Measurements from ENCODE around the gene SELENBP1. TPM values are rescaled to one million over a fixed set of nuclear protein-coding genes. Genes with fewer than 3 reads are reported as not detected.

The SELENBP1 gene
- polyA plus RNA-seq (ENCODE audit: low read depth in 6 of 6), result under 1 TPM in 2 of 6 donors, not detected in 4; 0.20 to 0.53 TPM

GRCh38 chr1:151372058-151372934 is at the start of gene SELENBP1:
Gene SELENBP1, minus strand, starts transcription at chr1:151372705. Its CDS starts 64 bp downstream, at chr1:151372641.
- Mint-ChIP-seq H3K36me3 (no peaks in the 10 kb centered on the region), H3K9me3 (no peaks in the 10 kb centered on the region), H3K4me3 (no peak within 1 kb of the TSS), H3K27me3 (no peaks in the 10 kb centered on the region), H3K27ac (peak within 1 kb of the TSS in 2 of 6 donors; percentile 32 to 59), H3K4me1 (no peaks in the 10 kb centered on the region)
- DNase-seq, result no peak
- no peak for ATAC-seq (ENCODE audit: low read depth in 2 of 2)

- ATAC-seq (ENCODE audit: low read depth in 2 of 2) (no peak), DNase-seq (no peak)
- no peaks in the 10 kb centered on the region for H3K9me3 Mint-ChIP-seq
- peaks cover 10 to 11% of the 10 kb centered on the region in 2 donors for H3K36me3 Mint-ChIP-seq
- peak overlapping the region in 1 of 6 donors; percentile 15 for H3K27ac Mint-ChIP-seq
- no peaks in the 10 kb centered on the region for H3K27me3 Mint-ChIP-seq
- H3K4me1 Mint-ChIP-seq, result peaks cover 2 to 6% (median 4%) of the 10 kb centered on the region in 3 donors
- no peak overlapping the region for H3K4me3 Mint-ChIP-seq
Measured at GRCh38 chr1:151419819-151420218, 47.3 kb upstream of the SELENBP1 start.

- no peak overlapping the region for H3K4me3 Mint-ChIP-seq
- DNase-seq (no peak), ATAC-seq (ENCODE audit: low read depth in 2 of 2) (no peak)
- no peaks in the 10 kb centered on the region for H3K27me3 Mint-ChIP-seq
- H3K27ac Mint-ChIP-seq, result peak overlapping the region in 2 of 6 donors; percentile 63 to 87
- H3K9me3 Mint-ChIP-seq, result no peaks in the 10 kb centered on the region
- peaks cover 0 to 13% of the 10 kb centered on the region in 2 donors for H3K36me3 Mint-ChIP-seq
- H3K4me1 Mint-ChIP-seq, result peaks cover 2 to 6% (median 4%) of the 10 kb centered on the region in 3 donors
Measured at GRCh38 chr1:151418081-151418480, 45.6 kb upstream of the SELENBP1 start.

- H3K4me1 Mint-ChIP-seq, result peaks cover 2 to 6% (median 4%) of the 10 kb centered on the region in 3 donors
- no peak for DNase-seq
Measured at GRCh38 chr1:151416231-151416630, 43.7 kb upstream of the SELENBP1 start.

GRCh38 chr1:151411884-151412283 is 39.4 kb upstream of the SELENBP1 start:
- Mint-ChIP-seq H3K27ac (no peak overlapping the region), H3K4me1 (peaks cover 0 to 4% (median 0%) of the 10 kb centered on the region in 3 donors), H3K27me3 (no peaks in the 10 kb centered on the region), H3K9me3 (no peaks in the 10 kb centered on the region), H3K4me3 (no peak overlapping the region), H3K36me3 (peaks cover 31 to 36% of the 10 kb centered on the region in 2 donors)
- no peak for ATAC-seq (ENCODE audit: low read depth in 2 of 2)
- no peak for DNase-seq

More at GRCh38 chr1:151416231-151416630, 43.7 kb upstream of the SELENBP1 start:
- Mint-ChIP-seq H3K9me3 (no peaks in the 10 kb centered on the region), H3K36me3 (peaks cover 15 to 22% of the 10 kb centered on the region in 2 donors), H3K4me3 (no peak overlapping the region), H3K27ac (no peak overlapping the region), H3K27me3 (no peaks in the 10 kb centered on the region)
- ATAC-seq (ENCODE audit: low read depth in 2 of 2), result no peak

GRCh38 chr1:151408891-151409290 is 36.4 kb upstream of the SELENBP1 start:
- Mint-ChIP-seq H3K4me3 (no peak overlapping the region), H3K9me3 (no peaks in the 10 kb centered on the region), H3K27me3 (no peaks in the 10 kb centered on the region), H3K36me3 (peaks cover 21 to 46% of the 10 kb centered on the region in 2 donors), H3K4me1 (peaks cover 0 to 4% (median 0%) of the 10 kb centered on the region in 3 donors), H3K27ac (peak overlapping the region in 5 of 6 donors; percentile 4 to 89 (median 63))
- ATAC-seq (ENCODE audit: low read depth in 2 of 2) (no peak), DNase-seq (no peak)

GRCh38 chr1:151407304-151407703 is 34.8 kb upstream of the SELENBP1 start:
- Mint-ChIP-seq H3K4me1 (peaks cover 0 to 4% (median 0%) of the 10 kb centered on the region in 3 donors), H3K9me3 (no peaks in the 10 kb centered on the region), H3K27ac (no peak overlapping the region), H3K4me3 (no peak overlapping the region), H3K27me3 (no peaks in the 10 kb centered on the region), H3K36me3 (peaks cover 13 to 40% of the 10 kb centered on the region in 2 donors)
- ATAC-seq (ENCODE audit: low read depth in 2 of 2), result no peak
- no peak for DNase-seq

- Mint-ChIP-seq H3K9me3 (no peaks in the 10 kb centered on the region), H3K27me3 (no peaks in the 10 kb centered on the region), H3K36me3 (peaks cover 15 to 31% of the 10 kb centered on the region in 2 donors), H3K27ac (peak overlapping the region in 2 of 6 donors; percentile 32 to 47), H3K4me1 (peaks cover 2 to 5% (median 3%) of the 10 kb centered on the region in 3 donors), H3K4me3 (peak overlapping the region in 2 of 8 donors; percentile 53)
- DNase-seq (no peak), ATAC-seq (ENCODE audit: low read depth in 2 of 2) (no peak)
Measured at GRCh38 chr1:151406176-151406575, 33.7 kb upstream of the SELENBP1 start.

GRCh38 chr1:151405187-151405951 is 32.9 kb upstream of the SELENBP1 start:
- Mint-ChIP-seq H3K36me3 (peaks cover 14 to 23% of the 10 kb centered on the region in 2 donors), H3K4me3 (peak overlapping the region in 1 of 8 donors; percentile 53), H3K27me3 (no peaks in the 10 kb centered on the region), H3K27ac (peak overlapping the region in 1 of 6 donors; percentile 32), H3K9me3 (no peaks in the 10 kb centered on the region), H3K4me1 (peaks cover 5 to 12% (median 10%) of the 10 kb centered on the region in 3 donors)
- DNase-seq (no peak), ATAC-seq (ENCODE audit: low read depth in 2 of 2) (no peak)

- Mint-ChIP-seq H3K27ac (peak overlapping the region in 3 of 6 donors; percentile 1 to 42 (median 9)), H3K27me3 (no peaks in the 10 kb centered on the region), H3K36me3 (peaks cover 11 to 18% of the 10 kb centered on the region in 2 donors), H3K9me3 (no peaks in the 10 kb centered on the region), H3K4me1 (peaks cover 17 to 22% (median 20%) of the 10 kb centered on the region in 3 donors), H3K4me3 (peak overlapping the region in 1 of 8 donors; percentile 66)
- DNase-seq (no peak), ATAC-seq (ENCODE audit: low read depth in 2 of 2) (no peak)
Measured at GRCh38 chr1:151403612-151404011, 31.1 kb upstream of the SELENBP1 start.

GRCh38 chr1:151402764-151403163 is 30.3 kb upstream of the SELENBP1 start:
- H3K4me3 Mint-ChIP-seq, result peak overlapping the region in 1 of 8 donors; percentile 89
- DNase-seq (no peak), ATAC-seq (ENCODE audit: low read depth in 2 of 2) (no peak)
- H3K36me3 Mint-ChIP-seq, result peaks cover 11 to 18% of the 10 kb centered on the region in 2 donors
- no peaks in the 10 kb centered on the region for H3K9me3 Mint-ChIP-seq
- H3K27ac Mint-ChIP-seq, result peak overlapping the region in 5 of 6 donors; percentile 7 to 76 (median 44)
- H3K4me1 Mint-ChIP-seq, result peaks cover 17 to 22% (median 20%) of the 10 kb centered on the region in 3 donors
- no peaks in the 10 kb centered on the region for H3K27me3 Mint-ChIP-seq

GRCh38 chr1:151401860-151402259 is 29.4 kb upstream of the SELENBP1 start:
- no peaks in the 10 kb centered on the region for H3K27me3 Mint-ChIP-seq
- peaks cover 17 to 22% (median 20%) of the 10 kb centered on the region in 3 donors for H3K4me1 Mint-ChIP-seq

More at GRCh38 chr1:151401860-151402259, 29.4 kb upstream of the SELENBP1 start:
- peak overlapping the region in 1 of 6 donors; percentile 99 for H3K27ac Mint-ChIP-seq
- H3K36me3 Mint-ChIP-seq, result peaks cover 6 to 18% of the 10 kb centered on the region in 2 donors
- no peak for ATAC-seq (ENCODE audit: low read depth in 2 of 2)
- peak overlapping the region in 5 of 8 donors; percentile 12 to 100 (median 63) for H3K4me3 Mint-ChIP-seq
- no peaks in the 10 kb centered on the region for H3K9me3 Mint-ChIP-seq
- no peak for DNase-seq

All from naive B cell (primary cell).